ENCODE results near the gene ZFYVE1.

Gene ZFYVE1

DNA sequence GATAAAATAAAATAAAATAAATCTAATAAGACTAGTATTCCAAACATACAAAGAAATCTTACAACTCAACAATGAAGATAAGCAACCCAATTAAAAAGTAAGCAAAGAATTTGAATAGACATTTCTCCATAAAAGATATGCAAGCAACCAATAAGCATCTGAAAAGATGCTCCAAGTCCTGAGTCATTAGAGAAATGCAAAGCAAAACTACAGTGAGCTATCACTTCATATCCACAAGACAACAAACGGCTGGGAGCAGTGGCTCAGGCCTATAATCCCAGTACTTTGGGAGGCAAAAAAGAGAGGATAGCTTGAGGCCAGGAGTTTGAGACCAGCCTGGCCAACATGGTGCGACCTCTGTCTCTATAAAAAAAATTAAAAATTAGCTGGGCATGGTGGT, 26.8 kb downstream of the ZFYVE1 start:
- peaks cover 41% of the 10 kb centered on the region for H3K36me3 ChIP-seq (ENCODE audit: insufficient read depth, low read length)

DNA sequence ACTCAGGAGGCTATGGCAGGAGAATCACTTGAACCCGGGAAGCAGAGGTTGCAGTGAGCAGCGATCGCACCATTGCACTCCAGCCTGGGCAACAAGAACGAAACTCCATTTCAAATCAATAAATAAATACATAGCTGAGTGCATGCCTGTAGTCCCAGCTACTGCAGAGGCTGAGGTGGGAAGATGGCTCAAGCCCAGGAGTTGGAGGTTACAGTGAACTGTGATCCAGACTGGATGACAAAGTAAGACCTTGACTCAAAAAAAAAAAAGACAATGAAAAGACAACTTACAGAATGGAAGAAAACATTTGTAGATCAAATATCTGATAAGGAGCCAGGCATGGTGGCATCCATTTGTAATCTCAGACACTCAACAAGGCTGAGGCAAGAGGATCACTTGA, 27.6 kb downstream of the ZFYVE1 start:
- Histone ChIP-seq H3K4me1 (ENCODE audit: control insufficient read depth, insufficient read depth, low read length) (no peaks in the 10 kb centered on the region), H3K36me3 (ENCODE audit: insufficient read depth, low read length) (peaks cover 45% of the 10 kb centered on the region), H3K9ac (ENCODE audit: low read depth, low read length) (no peak overlapping the region), H3K4me3 (ENCODE audit: low read length) (no peak overlapping the region), H3K9me3 (replicated peaks; ENCODE audit: low read length) (no peaks in the 10 kb centered on the region), H3K27me3 (ENCODE audit: control insufficient read depth, insufficient read depth, low read length) (no peaks in the 10 kb centered on the region), H3K4me2 (ENCODE audit: low read length) (no peak overlapping the region)

More for the DNA sequence above, 26.8 kb downstream of the ZFYVE1 start:
- Histone ChIP-seq H3K4me3 (ENCODE audit: low read length) (no peak overlapping the region), H3K4me2 (ENCODE audit: low read length) (no peak overlapping the region), H3K27me3 (ENCODE audit: control insufficient read depth, insufficient read depth, low read length) (no peaks in the 10 kb centered on the region), H3K4me1 (ENCODE audit: control insufficient read depth, insufficient read depth, low read length) (no peaks in the 10 kb centered on the region), H3K9ac (ENCODE audit: low read depth, low read length) (no peak overlapping the region), H3K9me3 (replicated peaks; ENCODE audit: low read length) (no peaks in the 10 kb centered on the region)

DNA sequence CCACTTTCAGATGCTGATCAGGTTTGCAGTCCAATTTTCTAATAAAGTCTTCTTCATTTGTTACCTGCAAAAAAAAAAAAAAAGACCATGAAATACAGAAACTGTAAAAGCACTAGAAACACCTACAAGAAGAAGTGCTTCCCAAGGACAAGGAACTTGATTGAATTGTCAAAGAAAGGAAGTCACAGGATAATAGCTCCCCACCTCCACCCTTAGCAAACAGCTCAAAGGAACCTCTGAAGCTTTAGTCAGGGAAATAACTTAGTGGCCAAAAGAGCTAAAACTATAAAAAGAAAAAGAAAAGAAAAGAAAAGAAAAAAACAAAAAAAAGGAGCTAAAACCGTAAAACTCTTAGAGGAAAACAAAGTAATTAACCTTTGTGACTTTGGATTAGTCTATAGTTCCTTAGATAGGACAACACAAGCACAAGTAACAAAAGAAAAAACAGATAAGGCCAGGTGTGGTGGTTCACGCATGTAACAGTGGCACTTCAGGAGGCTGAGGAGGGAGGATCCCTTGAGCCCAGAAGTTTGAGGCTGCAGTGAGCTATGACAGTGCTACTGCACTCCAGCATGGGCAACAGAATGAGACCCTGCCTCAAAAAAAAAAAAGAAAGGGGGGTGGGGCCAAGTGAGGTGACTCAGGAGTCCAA, 28.5 kb downstream of the ZFYVE1 start:
- no peaks in the 10 kb centered on the region for H3K9me3 ChIP-seq (replicated peaks; ENCODE audit: low read length)
- peaks cover 44% of the 10 kb centered on the region for H3K36me3 ChIP-seq (ENCODE audit: insufficient read depth, low read length)
- H3K9ac ChIP-seq (ENCODE audit: low read depth, low read length) = no peak overlapping the region
- H3K4me2 ChIP-seq (ENCODE audit: low read length) = no peak overlapping the region
- no peaks in the 10 kb centered on the region for H3K4me1 ChIP-seq (ENCODE audit: control insufficient read depth, insufficient read depth, low read length)
- no peak overlapping the region for H3K4me3 ChIP-seq (ENCODE audit: low read length)
- H3K27me3 ChIP-seq (ENCODE audit: control insufficient read depth, insufficient read depth, low read length) = no peaks in the 10 kb centered on the region

DNA sequence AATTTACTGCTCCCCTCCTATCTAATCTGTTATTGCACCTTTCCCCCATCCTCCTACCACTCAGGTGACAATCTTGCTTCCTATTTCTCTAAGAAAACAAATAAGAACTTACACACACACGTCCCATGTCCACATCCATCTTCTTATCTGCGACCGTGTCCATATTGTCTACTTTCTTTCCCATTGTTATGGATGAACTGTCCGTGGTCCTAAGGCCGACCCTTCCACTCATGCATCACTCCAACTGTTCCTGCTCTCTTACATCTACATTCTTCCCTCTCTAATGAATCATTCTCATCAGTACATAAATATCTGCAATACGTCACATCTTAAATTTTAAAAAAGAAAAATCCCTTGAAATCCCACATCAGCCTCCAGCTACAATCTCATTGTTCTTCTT, 30.0 kb downstream of the ZFYVE1 start:
- no peaks in the 10 kb centered on the region for H3K27me3 ChIP-seq (ENCODE audit: control insufficient read depth, insufficient read depth, low read length)
- H3K4me2 ChIP-seq (ENCODE audit: low read length) = no peak overlapping the region
- no peaks in the 10 kb centered on the region for H3K4me1 ChIP-seq (ENCODE audit: control insufficient read depth, insufficient read depth, low read length)
- H3K36me3 ChIP-seq (ENCODE audit: insufficient read depth, low read length) = peaks cover 49% of the 10 kb centered on the region
- no peak overlapping the region for H3K9ac ChIP-seq (ENCODE audit: low read depth, low read length)
- no peak overlapping the region for H3K4me3 ChIP-seq (ENCODE audit: low read length)
- no peaks in the 10 kb centered on the region for H3K9me3 ChIP-seq (replicated peaks; ENCODE audit: low read length)

DNA sequence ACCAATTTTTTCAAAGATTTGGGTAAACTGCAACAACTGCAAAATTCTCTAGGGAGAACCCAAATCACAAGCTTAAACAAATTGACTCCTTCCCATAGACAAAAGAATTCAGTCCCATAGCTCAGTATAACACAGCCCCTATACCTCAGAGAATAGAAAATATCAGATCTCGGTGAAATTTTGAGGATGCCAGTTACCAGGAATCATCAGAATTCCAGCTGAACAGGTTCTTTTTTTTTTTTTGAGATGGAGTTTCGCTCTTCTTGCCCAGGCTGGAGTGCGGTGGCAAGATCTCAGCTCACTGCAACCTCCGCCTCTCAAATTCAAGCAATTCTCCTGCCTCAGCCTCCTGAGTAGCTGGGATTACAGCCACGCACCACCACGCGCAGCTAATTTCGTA, 36.7 kb downstream of the ZFYVE1 start:
- Histone ChIP-seq H3K4me1 (ENCODE audit: control insufficient read depth, insufficient read depth, low read length) (no peaks in the 10 kb centered on the region), H3K27me3 (ENCODE audit: control insufficient read depth, insufficient read depth, low read length) (no peaks in the 10 kb centered on the region), H3K4me3 (ENCODE audit: low read length) (no peak overlapping the region), H3K36me3 (ENCODE audit: insufficient read depth, low read length) (peaks cover 29% of the 10 kb centered on the region), H3K9ac (ENCODE audit: low read depth, low read length) (no peak overlapping the region), H3K9me3 (replicated peaks; ENCODE audit: low read length) (no peaks in the 10 kb centered on the region), H3K4me2 (ENCODE audit: low read length) (no peak overlapping the region)

DNA sequence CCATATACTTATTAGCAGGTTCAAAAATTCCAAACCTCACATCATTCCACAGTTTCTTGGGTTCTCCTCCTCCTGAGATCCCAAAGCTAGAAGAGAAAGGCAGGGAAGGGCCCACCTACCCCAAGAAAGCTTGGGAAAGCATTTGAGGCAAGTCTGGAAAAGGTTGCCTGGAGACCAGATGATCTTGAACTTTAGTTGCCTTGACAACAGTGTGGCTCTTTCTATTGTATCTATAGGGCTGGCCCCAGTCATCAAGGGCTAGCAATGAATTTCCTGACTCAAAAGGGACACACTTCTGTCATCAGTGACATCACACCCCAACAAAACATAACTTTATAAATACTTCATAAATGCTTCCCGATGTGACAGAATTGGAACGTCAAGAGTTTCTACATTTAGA, 40.0 kb downstream of the ZFYVE1 start:
- no peak overlapping the region for H3K9ac ChIP-seq (ENCODE audit: low read depth, low read length)
- H3K36me3 ChIP-seq (ENCODE audit: insufficient read depth, low read length) = peaks cover 32% of the 10 kb centered on the region
- no peaks in the 10 kb centered on the region for H3K27me3 ChIP-seq (ENCODE audit: control insufficient read depth, insufficient read depth, low read length)
- H3K9me3 ChIP-seq (replicated peaks; ENCODE audit: low read length) = no peaks in the 10 kb centered on the region
- H3K4me2 ChIP-seq (ENCODE audit: low read length) = no peak overlapping the region
- H3K4me1 ChIP-seq (ENCODE audit: control insufficient read depth, insufficient read depth, low read length) = no peaks in the 10 kb centered on the region
- H3K4me3 ChIP-seq (ENCODE audit: low read length) = no peak overlapping the region

DNA sequence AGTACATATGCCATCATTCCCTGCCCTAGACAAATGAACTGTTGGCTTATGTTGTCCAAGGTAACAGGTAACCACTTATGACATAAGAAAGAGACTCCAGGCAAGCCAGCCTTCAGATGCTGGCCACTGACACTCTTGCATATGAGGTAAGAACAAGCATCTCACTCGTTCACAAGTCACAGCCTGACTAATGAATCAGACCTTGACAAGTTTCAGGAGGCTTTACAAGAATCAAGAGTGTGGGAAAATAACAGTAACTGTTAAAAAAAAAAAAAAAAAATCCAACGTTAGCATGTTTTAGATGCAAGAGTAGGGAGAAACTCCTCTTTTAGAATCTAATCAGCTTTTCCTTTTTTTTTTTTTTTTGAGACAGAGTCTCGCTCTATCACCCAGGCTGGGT, 40.7 kb downstream of the ZFYVE1 start:
- Histone ChIP-seq H3K4me2 (ENCODE audit: low read length) (no peak overlapping the region), H3K9me3 (replicated peaks; ENCODE audit: low read length) (no peaks in the 10 kb centered on the region), H3K36me3 (ENCODE audit: insufficient read depth, low read length) (peaks cover 34% of the 10 kb centered on the region), H3K9ac (ENCODE audit: low read depth, low read length) (no peak overlapping the region), H3K4me3 (ENCODE audit: low read length) (no peak overlapping the region), H3K27me3 (ENCODE audit: control insufficient read depth, insufficient read depth, low read length) (no peaks in the 10 kb centered on the region), H3K4me1 (ENCODE audit: control insufficient read depth, insufficient read depth, low read length) (no peaks in the 10 kb centered on the region)

DNA sequence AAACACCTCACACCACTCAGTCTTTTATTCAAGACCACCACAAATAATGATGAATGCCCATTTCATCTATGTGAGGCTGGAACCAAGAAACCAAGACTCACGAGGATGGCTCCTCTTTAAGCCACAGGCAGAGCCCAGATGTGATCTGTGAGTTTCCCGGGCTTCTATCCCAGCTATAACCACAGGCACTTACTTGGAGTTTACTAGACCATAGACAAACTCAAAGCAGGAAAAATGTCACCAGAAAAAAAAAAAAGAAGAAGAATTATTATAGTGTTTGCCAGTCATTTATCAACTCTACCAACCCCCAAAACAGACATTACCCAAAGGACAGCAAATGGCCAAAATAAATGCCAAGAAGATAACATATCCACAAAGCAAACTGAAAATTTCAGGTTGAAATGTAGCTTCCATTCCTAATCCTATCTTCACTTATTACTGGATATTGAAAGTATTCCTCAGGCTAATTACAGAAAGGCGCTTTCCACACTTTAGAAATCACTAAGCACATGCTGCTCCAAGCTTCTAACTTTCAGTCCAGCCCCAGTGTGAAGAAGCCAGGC, 44.7 kb downstream of the ZFYVE1 start:
- H3K36me3 ChIP-seq (ENCODE audit: insufficient read depth, low read length) = peaks cover 47% of the 10 kb centered on the region
- no peaks in the 10 kb centered on the region for H3K9me3 ChIP-seq (replicated peaks; ENCODE audit: low read length)
- H3K4me3 ChIP-seq (ENCODE audit: low read length) = no peak overlapping the region
- H3K4me1 ChIP-seq (ENCODE audit: control insufficient read depth, insufficient read depth, low read length) = no peaks in the 10 kb centered on the region
- H3K9ac ChIP-seq (ENCODE audit: low read depth, low read length) = no peak overlapping the region
- H3K27me3 ChIP-seq (ENCODE audit: control insufficient read depth, insufficient read depth, low read length) = no peaks in the 10 kb centered on the region
- H3K4me2 ChIP-seq (ENCODE audit: low read length) = no peak overlapping the region

DNA sequence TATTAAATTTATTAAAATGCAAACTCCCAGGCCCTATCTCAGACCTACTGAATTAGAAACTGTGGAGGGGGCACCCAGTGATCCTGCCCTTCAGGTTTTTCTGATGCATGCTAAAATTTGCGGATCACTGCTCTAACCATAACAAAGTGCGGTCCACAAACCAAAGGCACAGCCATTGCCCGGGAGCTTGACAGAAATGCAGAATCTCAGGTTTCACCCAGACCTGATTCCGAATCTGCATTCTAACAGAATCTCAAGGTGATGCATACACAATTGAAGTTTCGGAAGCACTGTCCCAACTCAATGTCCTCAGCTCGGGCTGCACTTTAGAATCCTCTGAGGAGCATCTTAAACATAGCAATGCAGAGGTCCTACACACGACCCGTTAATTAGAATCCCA, 46.0 kb downstream of the ZFYVE1 start:
- H3K9me3 ChIP-seq (replicated peaks; ENCODE audit: low read length) = no peaks in the 10 kb centered on the region
- no peaks in the 10 kb centered on the region for H3K4me1 ChIP-seq (ENCODE audit: control insufficient read depth, insufficient read depth, low read length)
- H3K4me2 ChIP-seq (ENCODE audit: low read length) = no peak overlapping the region
- no peak overlapping the region for H3K9ac ChIP-seq (ENCODE audit: low read depth, low read length)
- H3K4me3 ChIP-seq (ENCODE audit: low read length) = no peak overlapping the region
- peaks cover 49% of the 10 kb centered on the region for H3K36me3 ChIP-seq (ENCODE audit: insufficient read depth, low read length)
- no peaks in the 10 kb centered on the region for H3K27me3 ChIP-seq (ENCODE audit: control insufficient read depth, insufficient read depth, low read length)

DNA sequence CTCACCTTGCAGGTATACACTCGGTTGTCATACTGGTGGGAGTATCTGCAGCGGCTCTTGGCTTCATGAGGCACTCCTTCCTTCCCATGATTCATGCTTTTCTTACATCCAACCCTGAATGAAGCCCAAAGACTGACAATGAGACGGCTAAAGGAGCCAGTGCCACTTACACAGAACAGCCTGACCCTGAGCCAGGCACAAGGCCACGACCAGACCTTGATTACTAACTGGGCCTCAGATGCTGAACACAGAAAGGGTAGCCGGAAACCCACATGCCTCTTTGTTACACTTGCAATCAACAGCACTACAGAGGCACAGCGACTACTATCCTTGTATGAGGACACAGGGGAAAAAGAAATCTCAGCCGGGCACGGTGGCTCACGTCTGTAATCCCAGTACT, 48.0 kb downstream of the ZFYVE1 start:
- Histone ChIP-seq H3K9ac (ENCODE audit: low read depth, low read length) (no peak overlapping the region), H3K9me3 (replicated peaks; ENCODE audit: low read length) (no peaks in the 10 kb centered on the region), H3K4me3 (ENCODE audit: low read length) (no peak overlapping the region), H3K27me3 (ENCODE audit: control insufficient read depth, insufficient read depth, low read length) (no peaks in the 10 kb centered on the region), H3K4me1 (ENCODE audit: control insufficient read depth, insufficient read depth, low read length) (no peaks in the 10 kb centered on the region), H3K4me2 (ENCODE audit: low read length) (no peak overlapping the region), H3K36me3 (ENCODE audit: insufficient read depth, low read length) (peaks cover 58% of the 10 kb centered on the region)

DNA sequence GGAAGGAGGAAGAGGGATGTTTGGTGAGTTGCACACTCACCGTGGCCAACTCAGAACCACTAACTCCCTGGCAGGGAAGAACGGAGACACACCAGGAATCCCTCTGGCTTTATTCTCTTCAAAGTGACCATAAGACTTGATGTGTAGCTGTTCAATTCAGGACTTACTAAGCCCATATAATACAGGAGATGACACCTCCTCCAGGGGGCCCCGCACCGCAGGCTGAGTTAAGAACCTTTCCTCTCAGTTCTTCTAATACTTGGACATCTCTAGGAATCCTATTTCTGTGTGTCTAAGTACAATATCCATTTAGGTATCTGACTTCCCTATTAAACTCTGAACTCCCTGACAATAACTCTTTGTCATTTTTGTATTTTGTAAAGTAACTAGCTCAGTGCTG, 51.1 kb downstream of the ZFYVE1 start:
- Histone ChIP-seq H3K36me3 (ENCODE audit: insufficient read depth, low read length) (peaks cover 63% of the 10 kb centered on the region), H3K4me1 (ENCODE audit: control insufficient read depth, insufficient read depth, low read length) (no peaks in the 10 kb centered on the region), H3K9me3 (replicated peaks; ENCODE audit: low read length) (no peaks in the 10 kb centered on the region), H3K9ac (ENCODE audit: low read depth, low read length) (no peak overlapping the region), H3K27me3 (ENCODE audit: control insufficient read depth, insufficient read depth, low read length) (no peaks in the 10 kb centered on the region), H3K4me3 (ENCODE audit: low read length) (no peak overlapping the region), H3K4me2 (ENCODE audit: low read length) (no peak overlapping the region)

DNA sequence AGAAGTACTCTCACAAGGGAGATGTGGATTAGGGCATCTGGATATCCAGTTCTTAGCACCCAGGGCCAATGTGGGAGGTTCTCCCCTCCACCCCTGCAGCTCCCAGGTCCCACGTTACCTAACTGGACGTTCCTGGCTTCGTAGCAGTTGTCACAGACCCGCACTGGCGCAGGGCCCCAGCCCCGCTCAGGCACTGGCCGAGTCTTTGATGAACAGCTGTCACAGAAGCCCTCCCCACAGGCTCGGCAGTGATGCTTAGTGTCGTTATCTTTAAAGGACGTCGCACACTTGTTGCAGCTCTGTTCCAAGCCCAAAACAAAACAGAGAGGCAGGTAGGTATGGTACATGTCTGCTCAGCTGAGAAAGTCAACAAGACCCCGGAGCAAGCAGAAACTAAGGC, 52.2 kb downstream of the ZFYVE1 start:
- Histone ChIP-seq H3K36me3 (ENCODE audit: insufficient read depth, low read length) (peaks cover 69% of the 10 kb centered on the region), H3K9me3 (replicated peaks; ENCODE audit: low read length) (no peaks in the 10 kb centered on the region), H3K4me1 (ENCODE audit: control insufficient read depth, insufficient read depth, low read length) (no peaks in the 10 kb centered on the region), H3K9ac (ENCODE audit: low read depth, low read length) (no peak overlapping the region), H3K4me3 (ENCODE audit: low read length) (no peak overlapping the region), H3K27me3 (ENCODE audit: control insufficient read depth, insufficient read depth, low read length) (no peaks in the 10 kb centered on the region), H3K4me2 (ENCODE audit: low read length) (no peak overlapping the region)
